Adipose tissue (tissue), 3 donors: ENCODE data around the gene ITIH1. TPM values are rescaled to one million over a fixed set of nuclear protein-coding genes. Genes with fewer than 3 reads are reported as not detected.

ENCODE experiments used
- H3K27ac ChIP-seq: one replicate; pipeline ENCODE4 v1.5.1; 2013; ENCODE audit warnings: low read depth, low read length
- WGBS, 3 donors: extraction: QIAGEN DNeasy Blood & Tissue Kit; methylation state at CpG; one replicate each; pipeline ENCODE4 v1.1.7; 2013; 5-methylcytosine and 5-hydroxymethylcytosine counted together
- polyA plus RNA-seq, 3 donors: library from polyadenylated mRNA; stranded (reverse); fragments of 200-250 nt; gene quantifications; one replicate each; pipeline ENCODE4 v1.2.3, GENCODE V29; 2013
- donor health status: healthy with polysubstance abuse.
- donor health status: Bipolar disorder and iron deficiency.
- donor health status: healthy.

Gene ITIH1
- polyA plus RNA-seq, 3 donors, result 0.30 to 0.37 TPM; not detected in 1

- WGBS, 3 donors, result 90 to 99% (median 91%) methylated on average over 3 of the region's 3 CpGs
- H3K27ac ChIP-seq, result no peak overlapping the region
These were observed 52.1 kb downstream of the ITIH1 start for GRCh38 chr3:52829482-52829881.

DNA sequence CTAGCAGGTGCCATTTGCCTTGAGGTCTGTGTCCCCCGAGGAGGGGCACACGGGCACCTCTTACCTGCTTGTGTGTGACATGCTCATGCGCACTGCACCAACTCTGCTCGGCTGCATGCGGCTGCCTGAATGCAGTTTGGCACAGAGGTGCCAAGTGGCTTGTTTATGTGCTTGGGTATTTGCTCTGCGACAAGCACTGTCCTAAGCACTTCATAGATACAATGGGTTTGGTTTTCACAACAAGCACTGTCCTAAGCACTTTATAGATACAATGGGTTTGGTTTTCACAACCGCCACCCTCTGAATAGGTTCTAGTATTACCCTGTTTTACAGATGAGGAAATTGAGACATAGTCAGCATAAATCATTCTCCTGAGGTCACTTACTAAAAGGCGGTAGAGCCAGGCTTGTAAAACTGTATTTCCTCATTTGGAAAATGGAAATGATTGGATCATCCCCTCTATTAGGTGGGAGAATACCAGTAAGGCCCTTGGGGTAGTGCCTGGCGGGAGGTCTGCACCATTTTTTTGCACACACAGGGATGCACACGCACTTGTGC is 52.6 kb downstream of the ITIH1 start:
- H3K27ac ChIP-seq, result no peak overlapping the region
- 85 to 95% (median 89%) methylated on average over 10 of the region's 10 CpGs for WGBS, 3 donors

DNA sequence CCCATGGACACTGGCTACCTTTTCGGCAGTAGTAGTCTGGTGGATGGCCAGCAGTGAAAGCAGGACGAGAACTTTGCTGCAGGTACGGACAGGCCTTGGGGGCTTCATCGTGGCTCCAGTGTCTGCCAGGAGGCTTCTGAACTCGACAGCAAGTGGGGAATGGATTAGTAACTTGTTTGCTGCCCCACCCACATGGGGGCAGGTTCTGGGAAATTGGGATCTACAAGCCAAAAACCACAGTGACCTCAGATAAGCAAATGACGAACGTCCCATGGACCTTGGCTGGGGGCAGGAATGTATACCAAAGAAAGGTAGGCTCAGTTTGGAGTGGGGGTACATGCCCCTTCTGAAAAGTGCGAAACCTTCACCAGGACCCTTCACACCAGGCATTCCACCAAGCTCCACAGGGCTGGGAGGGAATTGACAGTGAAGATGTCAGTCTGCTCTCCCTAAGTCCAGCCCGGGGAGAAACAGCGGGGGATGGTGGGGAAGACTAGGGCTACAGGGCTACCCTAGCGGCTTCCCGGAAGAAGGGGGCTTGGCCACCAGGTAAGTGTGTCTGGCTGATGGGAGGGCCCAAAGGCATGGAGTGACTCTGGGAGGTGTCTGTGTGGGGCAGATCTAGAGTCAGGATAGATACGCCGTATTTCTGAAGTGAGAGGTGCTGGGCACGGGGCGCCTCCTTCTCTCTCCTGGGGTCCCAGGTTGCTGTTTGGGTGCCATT is 53.3 kb downstream of the ITIH1 start, which contains the start of gene ITIH4:
TSS of gene ITIH4 (minus strand) at position 138 of the 724 bp plus-strand sequence. CDS start at position 108, 30 bp downstream.
- no peak within 1 kb of the TSS for H3K27ac ChIP-seq
- 69 to 83% (median 81%) methylated on average over 16 of the region's 16 CpGs for WGBS, 3 donors

GRCh38 chr3:52831500-52832301 is 54.3 kb downstream of the ITIH1 start:
- no peak overlapping the region for H3K27ac ChIP-seq
- WGBS, 3 donors, result 48 to 73% (median 54%) methylated on average over 21 of the region's 21 CpGs

DNA sequence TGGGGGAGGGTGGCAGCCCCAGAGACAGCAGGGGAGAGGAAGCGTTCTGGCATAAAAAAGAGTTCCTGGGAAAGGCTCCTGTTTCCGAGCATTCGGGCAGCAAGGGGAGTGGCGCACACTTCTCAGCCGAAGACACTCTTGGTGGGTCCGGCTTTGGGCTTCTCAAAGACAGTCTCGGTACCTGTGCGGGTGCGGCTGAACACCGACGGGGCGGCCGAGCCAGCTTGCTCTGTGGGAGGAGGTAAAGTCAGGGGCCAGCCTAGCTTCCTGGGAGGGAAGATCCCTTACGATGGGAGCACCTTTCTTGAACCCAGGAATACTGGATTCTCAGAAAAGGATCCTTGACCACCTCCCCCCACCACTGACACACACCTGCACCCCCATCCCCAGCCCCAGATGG is 55.8 kb downstream of the ITIH1 start:
- no peak overlapping the region for H3K27ac ChIP-seq
- 96 to 97% (median 96%) methylated on average over 13 to 14 of the region's 14 CpGs for WGBS, 3 donors

- H3K27ac ChIP-seq, result no peak within 1 kb of the TSS
- WGBS, 3 donors, result 59 to 66% (median 63%) methylated on average over 11 of the region's 11 CpGs
These were observed 57.6 kb downstream of the ITIH1 start, which contains the start of gene MUSTN1 for GRCh38 chr3:52834871-52835501. Gene MUSTN1, minus strand, starts transcription at chr3:52835019. Its CDS starts 71 bp downstream, at chr3:52834948.

DNA sequence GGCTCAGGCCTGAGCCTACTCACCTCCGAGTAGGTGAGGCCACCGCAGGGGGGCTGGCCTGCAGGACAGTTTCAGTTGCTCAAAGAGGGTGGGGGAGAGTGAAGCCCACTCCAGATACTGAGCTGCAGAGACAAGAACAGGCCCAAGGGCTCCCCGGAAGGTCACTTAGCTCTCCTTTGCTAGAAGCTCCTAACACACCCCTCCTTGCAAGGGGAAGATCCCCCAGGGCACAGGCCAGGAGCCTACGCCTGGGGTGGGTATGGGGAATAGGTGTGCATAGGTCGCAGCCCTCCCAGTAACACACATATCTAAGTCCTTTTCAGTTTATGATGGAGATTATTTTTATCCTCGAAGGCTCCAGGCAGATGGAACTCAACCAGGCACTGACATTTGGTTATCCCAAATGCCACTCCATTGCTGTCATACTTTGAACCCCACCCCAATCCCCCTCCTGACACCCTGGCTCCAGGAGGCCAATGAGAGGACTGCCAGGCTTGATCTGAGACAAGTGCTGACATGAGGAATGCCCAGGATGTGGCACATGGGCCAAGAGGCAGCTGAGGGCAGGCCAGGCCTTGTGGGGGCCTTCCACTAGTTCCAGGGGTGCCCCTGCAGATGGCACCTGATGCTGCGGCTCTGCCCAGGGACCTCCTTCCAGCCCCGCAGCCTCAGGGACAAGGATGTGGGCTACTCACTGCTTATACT is 58.5 kb downstream of the ITIH1 start:
- no peak overlapping the region for H3K27ac ChIP-seq

GRCh38 chr3:52836471-52836845 is 59.1 kb downstream of the ITIH1 start:
- no peak overlapping the region for H3K27ac ChIP-seq
- WGBS, 3 donors, result 88 to 94% (median 91%) methylated on average over 5 of the region's 5 CpGs

More for the DNA sequence above, 58.5 kb downstream of the ITIH1 start:
- 85 to 93% (median 90%) methylated on average over 8 of the region's 8 CpGs for WGBS, 3 donors

- 91 to 97% (median 91%) methylated on average over 4 of the region's 4 CpGs for WGBS, 3 donors
- no peak overlapping the region for H3K27ac ChIP-seq
These were observed 59.6 kb downstream of the ITIH1 start for GRCh38 chr3:52836986-52837385.

- 82 to 91% (median 88%) methylated on average over 8 of the region's 8 CpGs for WGBS, 3 donors
- no peak overlapping the region for H3K27ac ChIP-seq
These were observed 61.3 kb downstream of the ITIH1 start for GRCh38 chr3:52838561-52839267.

DNA sequence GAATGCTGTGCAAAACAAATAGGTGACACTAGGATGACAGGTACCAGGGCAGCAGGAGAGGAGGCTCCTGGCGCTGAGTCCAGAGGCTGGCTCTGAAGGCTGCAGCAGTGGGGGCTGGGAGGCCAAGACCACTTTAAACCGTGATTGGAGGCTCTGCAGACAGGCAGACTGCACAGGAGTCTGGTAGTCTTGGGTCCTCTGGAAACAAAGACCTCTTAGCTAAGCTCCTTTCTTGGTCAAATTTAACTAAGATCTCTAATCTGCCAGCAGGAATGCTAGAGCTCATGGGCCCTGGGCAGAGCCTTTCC is 61.8 kb downstream of the ITIH1 start:
- WGBS, 3 donors, result 84 to 88% (median 85%) methylated on average over 2 of the region's 2 CpGs
- no peak overlapping the region for H3K27ac ChIP-seq

- H3K27ac ChIP-seq, result no peak overlapping the region
- 86 to 88% (median 88%) methylated on average over 23 of the region's 23 CpGs for WGBS, 3 donors
These were observed 62.6 kb downstream of the ITIH1 start for GRCh38 chr3:52839892-52840545.

DNA sequence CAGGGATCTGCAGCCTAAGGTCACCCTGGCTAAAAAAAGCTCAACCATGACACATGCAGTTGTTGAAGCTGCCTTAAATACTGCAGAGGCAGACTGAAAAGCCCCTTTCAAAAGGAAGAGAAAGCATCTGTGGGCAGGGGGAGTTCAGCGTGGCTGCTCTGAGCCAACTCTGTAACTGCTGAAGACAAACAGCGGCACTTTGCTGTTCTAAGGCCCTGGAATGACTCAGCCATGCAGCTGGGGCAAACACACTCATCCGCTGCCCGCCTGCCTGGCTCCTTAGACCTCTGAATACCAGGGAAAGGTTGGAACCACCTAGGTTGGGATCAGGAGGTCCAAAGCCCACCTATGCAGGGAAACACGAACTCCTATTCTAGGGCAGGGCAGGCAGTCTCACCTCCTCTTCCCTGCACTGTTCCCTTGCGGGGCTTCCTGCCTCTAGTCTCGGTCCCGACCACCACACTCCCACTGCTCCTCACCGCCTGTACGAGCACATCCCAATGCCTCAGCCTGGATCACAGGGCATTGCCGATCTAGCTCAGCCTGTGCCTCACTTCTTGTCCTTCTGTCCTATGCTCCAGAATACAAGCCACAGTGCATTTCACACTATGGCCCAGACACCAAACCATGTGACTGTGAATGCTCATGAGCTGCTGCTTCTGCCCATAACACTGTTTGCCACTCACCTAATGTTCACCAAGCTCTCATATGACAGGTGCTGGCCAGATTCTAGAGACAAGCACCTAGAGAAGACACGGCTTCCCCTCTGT is 64.0 kb downstream of the ITIH1 start:
- 96 to 97% (median 97%) methylated on average over 12 of the region's 12 CpGs for WGBS, 3 donors
- H3K27ac ChIP-seq, result no peak overlapping the region
